Measurements from ENCODE around the gene PRKAG2.

- TF ChIP-seq CTCF (IDR thresholded peaks at IDR 0.05; ENCODE audit: control extremely low read depth in 1 of 3, insufficient read depth in 1 of 3, low read depth in 1 of 3, low read length in 3 of 3) (no peak), POLR2A (IDR thresholded peaks at IDR 0.05; ENCODE audit: control extremely low read depth in 1 of 2, low read depth in 2 of 2, low read length in 2 of 2) (no peak), SRF (IDR thresholded peaks at IDR 0.05; ENCODE audit: low read depth, low read length) (no peak), SUZ12 (IDR thresholded peaks at IDR 0.05; ENCODE audit: low read length) (no peak), EZH2 (IDR thresholded peaks at IDR 0.05; ENCODE audit: low read depth, low read length, severe bottlenecking) (no peak), POLR2AphosphoS5 (IDR thresholded peaks at IDR 0.05; ENCODE audit: low read depth, low read length) (no peak), CBX8 (IDR thresholded peaks at IDR 0.05; ENCODE audit: borderline replicate concordance, low read depth, low read length) (no peak), CHD1 (IDR thresholded peaks at IDR 0.05; ENCODE audit: low read depth, low read length) (no peak), HDAC6 (IDR thresholded peaks at IDR 0.05; ENCODE audit: low read depth, low read length) (no peak)
Observed at GRCh38 chr7:151852486-151853396, 24.2 kb downstream of the PRKAG2 start.

Data from H1 (cell line).